ENCODE results near the gene MLN. TPM values are rescaled to one million over a fixed set of nuclear protein-coding genes. Genes with fewer than 3 reads are reported as not detected.
A peak's percentile ranks its signal among the peaks of the same experiment; 100 is the strongest.

Gene MLN
- total RNA-seq, 1 experiment from 2014 or later = not detected

DNA sequence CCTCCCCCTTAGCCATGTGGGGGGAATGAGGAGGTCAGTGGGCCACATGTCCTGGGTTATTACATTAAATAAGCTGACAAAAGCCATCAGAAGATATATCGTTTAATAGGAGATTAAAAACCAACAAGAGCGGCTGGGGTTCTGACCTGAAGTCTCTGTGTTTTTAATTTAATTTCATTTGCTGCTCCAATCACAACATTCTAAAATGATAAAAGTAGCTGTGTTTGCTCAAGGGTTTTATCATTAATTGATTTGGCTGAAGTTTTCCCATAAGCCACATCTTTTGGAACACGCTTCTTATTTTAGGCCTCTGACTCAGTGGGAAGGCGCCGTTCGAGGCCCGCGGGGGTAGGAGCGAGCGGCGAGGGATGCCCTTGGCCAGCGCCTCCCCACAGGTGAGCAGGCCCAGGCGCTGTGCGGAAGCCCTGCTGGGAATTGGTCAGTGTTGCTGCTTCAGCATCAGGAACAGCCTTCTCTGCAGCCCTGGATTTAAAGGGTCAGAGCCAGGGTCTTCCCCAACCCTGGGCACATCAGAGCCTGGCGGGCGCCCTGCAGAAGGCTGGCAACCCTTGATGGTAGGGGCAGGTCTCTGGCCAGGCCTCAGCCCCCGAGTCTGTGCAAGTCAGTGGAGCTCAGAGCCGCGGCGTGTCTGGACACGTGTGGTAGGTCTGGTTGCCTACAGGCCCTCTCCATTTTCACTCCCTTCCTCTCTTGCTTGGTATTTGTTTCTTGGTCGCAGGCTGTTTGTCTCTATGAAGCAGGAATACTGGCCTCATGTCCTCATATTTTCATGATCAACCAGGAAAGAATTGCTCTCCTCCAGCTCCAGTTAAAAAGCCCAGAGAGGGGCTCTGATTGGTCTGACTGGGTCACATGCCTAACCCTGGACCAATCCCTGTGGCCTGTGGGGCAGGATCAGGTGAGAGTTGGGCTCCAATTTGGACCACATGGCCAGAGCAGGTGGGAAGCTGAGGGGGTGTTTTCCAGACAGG lies 30.9 kb upstream of the MLN start:
- H2AFZ ChIP-seq (ENCODE audit: low read length) = no peak overlapping the region
- no peaks in the 10 kb centered on the region for H3K79me1 ChIP-seq (ENCODE audit: insufficient read depth, low read depth, low read length, poor library complexity, severe bottlenecking)
- no peak overlapping the region for H2BK20ac ChIP-seq (ENCODE audit: low read depth, low read length, poor library complexity, severe bottlenecking)
- H4K91ac ChIP-seq (ENCODE audit: insufficient read length, low read depth, low read length) = no peak overlapping the region
- H3K18ac ChIP-seq (ENCODE audit: insufficient read length, low read depth, low read length) = no peak overlapping the region
- no peak overlapping the region for H2BK15ac ChIP-seq (ENCODE audit: low read depth, low read length)
- H4K5ac ChIP-seq (ENCODE audit: insufficient read length, low read depth, low read length) = no peak overlapping the region
- H3K79me2 ChIP-seq (ENCODE audit: insufficient read depth, low read length) = no peaks in the 10 kb centered on the region
- Mint-ChIP-seq H3K9me3 (peaks cover 19 to 21% of the 10 kb centered on the region in 2 experiments), H3K27ac (0 out of 7 replicates have a peak overlapping the region, but pooled peaks of 1 of the 3 experiments have one; percentile 13), H3K4me3 (no peak overlapping the region), H3K4me1 (peaks cover 36% of the 10 kb centered on the region in 2 experiments), H3K27me3 (ENCODE audit: low read depth) (peaks cover 23% of the 10 kb centered on the region), H3K36me3 (ENCODE audit: insufficient read depth in 1 of 3, low read depth in 3 of 3) (peaks cover 7 to 19% (median 10%) of the 10 kb centered on the region in 3 experiments)
- no peak overlapping the region for H3K56ac ChIP-seq (ENCODE audit: insufficient read length, low read depth, low read length)
- no peak overlapping the region for H3K4me2 ChIP-seq (ENCODE audit: insufficient read depth, insufficient read length, low read length)
- no peak overlapping the region for H3K4ac ChIP-seq (ENCODE audit: low read depth, low read length)
- H2BK5ac ChIP-seq (ENCODE audit: insufficient read length, low read length) = no peak overlapping the region
- H3K4me1 ChIP-seq (ENCODE audit: insufficient read depth, low read length) = no peaks in the 10 kb centered on the region; the same call in 1 of the 2 replicates
- no peak for DNase-seq
- no peak overlapping the region for H3K9ac ChIP-seq (ENCODE audit: extremely low read depth, insufficient read length, low read length)
- H4K20me1 ChIP-seq (ENCODE audit: control insufficient read depth, insufficient read depth, insufficient read length) = no peaks in the 10 kb centered on the region
- no peak overlapping the region for H3K23ac ChIP-seq (ENCODE audit: insufficient read length, low read depth, low read length)
- H3K14ac ChIP-seq (ENCODE audit: insufficient read depth, low read length) = no peak overlapping the region
- no peaks in the 10 kb centered on the region for H3K9me3 ChIP-seq (ENCODE audit: control insufficient read depth, low read depth, low read length)
- no peak overlapping the region for H2BK12ac ChIP-seq (ENCODE audit: insufficient read length, low read depth, low read length)
- no peak overlapping the region for H3K27ac ChIP-seq (ENCODE audit: insufficient read length, low read depth, low read length)
- no peaks in the 10 kb centered on the region for H3K27me3 ChIP-seq (ENCODE audit: insufficient read depth, low read length)
- H2AK5ac ChIP-seq (ENCODE audit: insufficient read length, low read length) = no peak overlapping the region
- TF ChIP-seq, protein P1, sequence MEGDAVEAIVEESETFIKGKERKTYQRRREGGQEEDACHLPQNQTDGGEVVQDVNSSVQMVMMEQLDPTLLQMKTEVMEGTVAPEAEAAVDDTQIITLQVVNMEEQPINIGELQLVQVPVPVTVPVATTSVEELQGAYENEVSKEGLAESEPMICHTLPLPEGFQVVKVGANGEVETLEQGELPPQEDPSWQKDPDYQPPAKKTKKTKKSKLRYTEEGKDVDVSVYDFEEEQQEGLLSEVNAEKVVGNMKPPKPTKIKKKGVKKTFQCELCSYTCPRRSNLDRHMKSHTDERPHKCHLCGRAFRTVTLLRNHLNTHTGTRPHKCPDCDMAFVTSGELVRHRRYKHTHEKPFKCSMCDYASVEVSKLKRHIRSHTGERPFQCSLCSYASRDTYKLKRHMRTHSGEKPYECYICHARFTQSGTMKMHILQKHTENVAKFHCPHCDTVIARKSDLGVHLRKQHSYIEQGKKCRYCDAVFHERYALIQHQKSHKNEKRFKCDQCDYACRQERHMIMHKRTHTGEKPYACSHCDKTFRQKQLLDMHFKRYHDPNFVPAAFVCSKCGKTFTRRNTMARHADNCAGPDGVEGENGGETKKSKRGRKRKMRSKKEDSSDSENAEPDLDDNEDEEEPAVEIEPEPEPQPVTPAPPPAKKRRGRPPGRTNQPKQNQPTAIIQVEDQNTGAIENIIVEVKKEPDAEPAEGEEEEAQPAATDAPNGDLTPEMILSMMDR (conservative IDR thresholded peaks at IDR 0.05) = no peak
- no peak overlapping the region for H2BK120ac ChIP-seq (ENCODE audit: low read depth, low read length, poor library complexity, severe bottlenecking)
- H3K23me2 ChIP-seq (ENCODE audit: insufficient read length, low read depth, low read length, poor library complexity, severe bottlenecking) = no peaks in the 10 kb centered on the region
- no peak overlapping the region for H3T11ph ChIP-seq (ENCODE audit: low read length)
- WGBS (ENCODE audit: extremely low coverage, insufficient read length, low lambda C conversion rate) = no CpG with 5 or more reads among the region's 22 CpGs
- H4K8ac ChIP-seq (replicated peaks; ENCODE audit: insufficient read length, low read depth, low read length) = no peak overlapping the region

Measured in H9 (cell line).